GM12891 (cell line): ENCODE results near the gene SCN4B.
"Not testable (repeated sequence)": the region's sequence is repeated elsewhere in the genome, so short reads cannot be mapped to it uniquely, and the experiment has no call there.

ENCODE experiments used
- DNase-seq: peaks from one replicate; pipeline ENCODE4 v3.0.0; 2011; ENCODE audit warnings: low spot score; ENCODE audit not compliant: insufficient read length
- FAIRE-seq: peaks from 2 replicates; lab custom pipeline; 2011; peaks lifted over from hg19 to GRCh38; lab: Jason Lieb, UNC
- PAX5 ChIP-seq: IDR thresholded peaks from 2 replicates; pipeline ENCODE4 v1.6.1; 2011; ENCODE audit warnings: low read length, moderate library complexity, mild to moderate bottlenecking; ENCODE audit not compliant: insufficient read depth, severe bottlenecking
- POLR2A ChIP-seq: IDR thresholded peaks from 2 replicates; pipeline ENCODE4 v1.6.1; 2011; ENCODE audit warnings: low read depth, low read length, control low read depth
- POLR2AphosphoS5 ChIP-seq: IDR thresholded peaks from 2 replicates; pipeline ENCODE4 v1.6.1; 2011; ENCODE audit warnings: low read depth, low read length, control low read depth
- POU2F2 ChIP-seq: IDR thresholded peaks from 2 replicates; pipeline ENCODE4 v1.6.1; 2011; ENCODE audit warnings: low read depth, mild to moderate bottlenecking, control low read depth, low read length, moderate library complexity
- SPI1 ChIP-seq: IDR thresholded peaks from 2 replicates; pipeline ENCODE4 v1.6.1; 2011; ENCODE audit warnings: low read depth, low read length, control low read depth
- TAF1 ChIP-seq: IDR thresholded peaks from 2 replicates; pipeline ENCODE4 v1.6.1; 2011; ENCODE audit warnings: low read depth, low read length, control low read depth

The SCN4B gene

GRCh38 chr11:118186346-118187107 is 33.9 kb upstream of the SCN4B start:
- TF ChIP-seq POLR2A, result no peak
- peak; percentile 50 for TF ChIP-seq SPI1
- TF ChIP-seq POLR2AphosphoS5, result no peak
- no peak for TF ChIP-seq POU2F2
- no peak for FAIRE-seq
- DNase-seq, result no peak

GRCh38 chr11:118184784-118185579 is 32.4 kb upstream of the SCN4B start:
- peak; percentile 17; the same call in 1 of the 2 replicates for TF ChIP-seq SPI1
- no peak for TF ChIP-seq POLR2A
- FAIRE-seq, result no peak
- no peak for DNase-seq

GRCh38 chr11:118183691-118184090 is 31.1 kb upstream of the SCN4B start:
- FAIRE-seq, DNase-seq: not testable (repeated sequence)

- DNase-seq (no peak), FAIRE-seq (no peak)
- TF ChIP-seq SPI1, result no peak
- no peak for TF ChIP-seq POU2F2
- TF ChIP-seq TAF1, result no peak
- TF ChIP-seq POLR2AphosphoS5, result no peak
- no peak for TF ChIP-seq POLR2A
- TF ChIP-seq PAX5, result no peak
These were observed 27.7 kb upstream of the SCN4B start for GRCh38 chr11:118180300-118180703.

GRCh38 chr11:118176778-118177134 is 24.1 kb upstream of the SCN4B start:
- no peak for DNase-seq
- FAIRE-seq, result no peak
- TF ChIP-seq POLR2A (no peak), POLR2AphosphoS5 (no peak), SPI1 (no peak), POU2F2 (no peak), PAX5 (no peak), TAF1 (no peak)

- no peak for FAIRE-seq
- TF ChIP-seq POU2F2 (no peak), TAF1 (no peak), PAX5 (no peak), POLR2A (no peak), SPI1 (no peak), POLR2AphosphoS5 (no peak)
- DNase-seq, result no peak
These were observed 23.6 kb upstream of the SCN4B start, which contains the start of gene SCN2B for GRCh38 chr11:118175993-118176777. TSS of gene SCN2B (minus strand) at chr11:118176639. CDS start at chr11:118176431, 208 bp downstream.

- DNase-seq (no peak), FAIRE-seq (no peak)
- TF ChIP-seq TAF1 (no peak), SPI1 (peak; percentile 19; the same call in 1 of the 2 replicates), PAX5 (no peak)
These were observed 22.7 kb upstream of the SCN4B start for GRCh38 chr11:118175031-118175992.

- TF ChIP-seq TAF1 (no peak), POLR2AphosphoS5 (no peak), SPI1 (no peak), POU2F2 (no peak), PAX5 (no peak), POLR2A (no peak)
- FAIRE-seq (no peak), DNase-seq (no peak)
These were observed 21.5 kb upstream of the SCN4B start for GRCh38 chr11:118174006-118174567.

- FAIRE-seq (no peak), DNase-seq (no peak)
- TF ChIP-seq POLR2AphosphoS5, result no peak
- TF ChIP-seq PAX5, result no peak
- TF ChIP-seq SPI1, result no peak
- no peak for TF ChIP-seq POU2F2
- TF ChIP-seq TAF1, result no peak
- no peak for TF ChIP-seq POLR2A
These were observed 19.7 kb upstream of the SCN4B start for GRCh38 chr11:118172356-118172755.
